Nephron (organoid): ENCODE results near the gene CDC34.

Source experiments
- H3K27ac Mint-ChIP-seq, 3 experiments: 2 replicates each; pipeline ENCODE4 v1.8.0; 2020; ENCODE audit warnings: mixed read lengths in 3 of 3, mild to moderate bottlenecking in 2 of 3, moderate library complexity in 1 of 3
- H3K27me3 Mint-ChIP-seq: 2 replicates; pipeline ENCODE4 v1.8.0; 2021; ENCODE audit warnings: low read depth, mild to moderate bottlenecking, moderate library complexity, mixed read lengths
- H3K36me3 Mint-ChIP-seq: 2 replicates; pipeline ENCODE4 v1.8.0; 2020; ENCODE audit warnings: low read depth, mixed read lengths
- H3K4me1 Mint-ChIP-seq: 2 replicates; pipeline ENCODE4 v1.8.0; 2020; ENCODE audit warnings: mixed read lengths
- H3K4me3 Mint-ChIP-seq, 3 experiments: 2 replicates each; pipeline ENCODE4 v1.8.0; 2020; ENCODE audit warnings: mild to moderate bottlenecking in 3 of 3, mixed read lengths in 3 of 3, moderate library complexity in 2 of 3
- H3K9me3 Mint-ChIP-seq: 2 replicates; pipeline ENCODE4 v1.8.0; 2020; ENCODE audit warnings: mixed read lengths
- CTCF ChIP-seq, 3 experiments: fragments of 200-600 bp; sonication (generic); IDR thresholded peaks; one replicate each; pipeline ENCODE4 v1.5.0; 2021; ENCODE audit warnings: antibody characterized with exemption in 3 of 3; ENCODE audit not compliant: unreplicated experiment in 3 of 3

CDC34 gene

GRCh38 chr19:511101-511851 lies 20.3 kb upstream of the CDC34 start:
- no peak for TF ChIP-seq CTCF (IDR thresholded peaks at IDR 0.05; ENCODE audit: unreplicated experiment in 3 of 3)
- H3K27ac Mint-ChIP-seq, result peak overlapping the region; percentile 79 to 96 (median 93)
- peaks cover 48% of the 10 kb centered on the region for H3K4me1 Mint-ChIP-seq
- peaks cover 4% of the 10 kb centered on the region for H3K27me3 Mint-ChIP-seq
- H3K36me3 Mint-ChIP-seq, result peaks cover 14% of the 10 kb centered on the region
- no peaks in the 10 kb centered on the region for H3K9me3 Mint-ChIP-seq
- peak overlapping the region; percentile 62 to 84 (median 83) for H3K4me3 Mint-ChIP-seq

GRCh38 chr19:512547-513365 lies 18.8 kb upstream of the CDC34 start:
- peak overlapping the region in 2 of 3 experiments; percentile 23 to 56 for H3K4me3 Mint-ChIP-seq
- no peaks in the 10 kb centered on the region for H3K9me3 Mint-ChIP-seq
- peaks cover 14% of the 10 kb centered on the region for H3K36me3 Mint-ChIP-seq
- H3K27me3 Mint-ChIP-seq, result peaks cover 4% of the 10 kb centered on the region
- peak overlapping the region; percentile 75 to 95 (median 94) for H3K27ac Mint-ChIP-seq
- peaks cover 53% of the 10 kb centered on the region for H3K4me1 Mint-ChIP-seq
- TF ChIP-seq CTCF (IDR thresholded peaks at IDR 0.05; ENCODE audit: unreplicated experiment in 3 of 3), result no peak

GRCh38 chr19:513368-514165 lies 18.0 kb upstream of the CDC34 start:
- no peak overlapping the region for H3K4me3 Mint-ChIP-seq
- peaks cover 45% of the 10 kb centered on the region for H3K4me1 Mint-ChIP-seq
- H3K36me3 Mint-ChIP-seq, result peaks cover 11% of the 10 kb centered on the region
- no peak for TF ChIP-seq CTCF (IDR thresholded peaks at IDR 0.05; ENCODE audit: unreplicated experiment in 3 of 3)
- H3K27ac Mint-ChIP-seq, result peak overlapping the region; percentile 89 to 95 (median 94)
- H3K27me3 Mint-ChIP-seq, result peaks cover 4% of the 10 kb centered on the region
- no peaks in the 10 kb centered on the region for H3K9me3 Mint-ChIP-seq

- H3K4me1 Mint-ChIP-seq, result peaks cover 39% of the 10 kb centered on the region
- peak overlapping the region; percentile 89 to 95 (median 94) for H3K27ac Mint-ChIP-seq
- TF ChIP-seq CTCF (IDR thresholded peaks at IDR 0.05; ENCODE audit: unreplicated experiment in 3 of 3), result no peak
- peaks cover 5% of the 10 kb centered on the region for H3K36me3 Mint-ChIP-seq
- peak overlapping the region in 1 of 3 experiments; percentile 20 for H3K4me3 Mint-ChIP-seq
- H3K9me3 Mint-ChIP-seq, result no peaks in the 10 kb centered on the region
- H3K27me3 Mint-ChIP-seq, result peaks cover 4% of the 10 kb centered on the region
Observed at GRCh38 chr19:514166-514663, 17.3 kb upstream of the CDC34 start.

- H3K4me3 Mint-ChIP-seq, result peak overlapping the region in 1 of 3 experiments; percentile 32
- peaks cover 4% of the 10 kb centered on the region for H3K27me3 Mint-ChIP-seq
- peaks cover 29% of the 10 kb centered on the region for H3K4me1 Mint-ChIP-seq
- peak overlapping the region; percentile 40 to 85 (median 51) for H3K27ac Mint-ChIP-seq
- H3K9me3 Mint-ChIP-seq, result no peaks in the 10 kb centered on the region
- TF ChIP-seq CTCF (IDR thresholded peaks at IDR 0.05; ENCODE audit: unreplicated experiment in 3 of 3), result no peak
- H3K36me3 Mint-ChIP-seq, result peaks cover 13% of the 10 kb centered on the region
Observed at GRCh38 chr19:517721-518597, 13.6 kb upstream of the CDC34 start.
